ENCODE results near the gene UGT2B7. TPM values are rescaled to one million over a fixed set of nuclear protein-coding genes. Genes with fewer than 3 reads are reported as not detected.

The UGT2B7 gene
- total and polyA plus RNA-seq, 2 of the 13 experiments (the other 11 are each of a cell fraction or from before 2014, with no cell fraction given): 26.8 to 41.8 TPM

DNA sequence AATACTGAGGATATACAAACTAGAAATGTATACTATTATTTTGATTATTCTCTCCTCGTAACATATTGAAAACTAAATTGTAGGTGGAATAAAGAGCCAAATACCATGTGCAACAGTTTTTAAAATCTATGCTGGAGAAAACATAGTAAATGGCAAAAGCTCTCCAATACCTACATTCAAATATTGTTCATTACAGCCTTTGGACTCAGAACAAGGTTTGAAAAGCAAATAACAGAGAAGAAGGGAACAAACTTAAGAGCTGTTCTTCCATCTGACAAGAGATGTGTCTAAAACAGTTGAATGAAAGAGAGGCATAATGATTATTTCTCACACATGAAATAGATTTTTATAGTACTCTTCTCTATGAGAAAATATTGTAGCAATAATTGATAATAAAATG is 25.0 kb upstream of the UGT2B7 start (continued):
- TF ChIP-seq ZBTB25 (CRISPR knock-in tag; IDR thresholded peaks at IDR 0.05): no peak
- TF ChIP-seq POLR2AphosphoS5 (IDR thresholded peaks at IDR 0.05; ENCODE audit: low read depth, low read length): no peak
- TF ChIP-seq POLR2AphosphoS2 (IDR thresholded peaks at IDR 0.05; ENCODE audit: low read depth, low read length): no peak
- TF ChIP-seq ZHX1 (CRISPR knock-in tag; IDR thresholded peaks at IDR 0.05; ENCODE audit: low read depth): no peak
- no peak for TF ChIP-seq HOXA3 (CRISPR knock-in tag; IDR thresholded peaks at IDR 0.05)

DNA sequence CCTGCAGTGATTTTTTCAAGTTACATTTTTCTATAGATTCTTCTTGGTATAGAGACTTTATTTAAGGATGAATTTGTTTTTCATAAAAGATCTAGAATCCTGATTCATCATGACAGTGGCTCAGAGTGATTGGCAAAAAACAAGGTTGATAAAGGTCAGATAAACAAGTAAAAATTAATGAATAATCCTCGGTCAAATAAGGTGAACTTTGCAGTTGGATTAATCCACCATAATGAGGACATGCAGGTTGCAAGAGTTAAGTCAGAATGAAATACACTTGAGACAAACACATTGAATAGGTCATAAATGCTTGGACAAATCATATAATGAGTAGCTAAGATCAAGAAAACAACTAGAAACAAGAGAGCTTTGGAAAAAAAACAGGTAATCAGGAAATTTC is 22.9 kb upstream of the UGT2B7 start:
- ChIA-PET CTCF (ENCODE audit: low intra/inter-chr PET ratio, low total read pairs) (no interaction called here), POLR2A (no interaction called here)
- intact Hi-C loops (cut with micrococcal nuclease; ENCODE audit: unreplicated experiment) (no loop called here), in situ Hi-C loops (cut with HindIII; ENCODE audit: extremely low pct_ligation_motif_present, low pct_unique_long_range_greater_than_20kb) (loop anchor here (25.0 kb wide), 1 partner anchor 586 kb away; no protein-coding TSS in a partner anchor)
- Histone ChIP-seq H3K79me2 (ENCODE audit: insufficient read depth, low read length) (peaks cover 26% of the 10 kb centered on the region), H3K4me1 (ENCODE audit: insufficient read depth, low read length) (peaks cover 9% of the 10 kb centered on the region), H3K9me3 (ENCODE audit: low read length) (peaks cover 7% of the 10 kb centered on the region), H3K27me3 (ENCODE audit: control insufficient read depth in 1 of 2, insufficient read depth in 2 of 2, low read length in 2 of 2) (no peaks in the 10 kb centered on the region), H4K20me1 (ENCODE audit: insufficient read depth, low read length) (no peaks in the 10 kb centered on the region), H3K27ac (ENCODE audit: extremely low read length, insufficient read depth, low read length) (no peak overlapping the region), H3K4me3 (replicated peaks in 1 of 3; ENCODE audit: insufficient read depth in 1 of 3, low read depth in 2 of 3, low read length in 3 of 3) (no peak overlapping the region), H3K4me2 (ENCODE audit: low read depth, low read length) (no peak overlapping the region), H3K9ac (ENCODE audit: insufficient read depth, low read depth, low read length) (no peak overlapping the region), H3K36me3 (replicated peaks in 1 of 2; ENCODE audit: control insufficient read depth in 1 of 2, insufficient read depth in 2 of 2, low read length in 2 of 2) (no peaks in the 10 kb centered on the region), H2AFZ (ENCODE audit: low read length) (no peak overlapping the region)
- BruUV-seq (replicated peaks): no TSS peak
- DNase-seq (ENCODE audit: low spot score) (no peak), ATAC-seq (no peak), FAIRE-seq (no peak)
- WGBS (ENCODE audit: low lambda C conversion rate): 93% methylated on average over 1 of the region's 1 CpG
- TF ChIP-seq ZFP41 (CRISPR knock-in tag; IDR thresholded peaks at IDR 0.05; ENCODE audit: borderline replicate concordance) (no peak), ZNF407 (CRISPR knock-in tag; IDR thresholded peaks at IDR 0.05; ENCODE audit: not compliant biosample characterization) (no peak), ZNF772 (CRISPR knock-in tag; IDR thresholded peaks at IDR 0.05) (no peak), ZNF329 (CRISPR knock-in tag; IDR thresholded peaks at IDR 0.05; ENCODE audit: low read depth) (no peak)
- TF ChIP-seq, protein P1, sequence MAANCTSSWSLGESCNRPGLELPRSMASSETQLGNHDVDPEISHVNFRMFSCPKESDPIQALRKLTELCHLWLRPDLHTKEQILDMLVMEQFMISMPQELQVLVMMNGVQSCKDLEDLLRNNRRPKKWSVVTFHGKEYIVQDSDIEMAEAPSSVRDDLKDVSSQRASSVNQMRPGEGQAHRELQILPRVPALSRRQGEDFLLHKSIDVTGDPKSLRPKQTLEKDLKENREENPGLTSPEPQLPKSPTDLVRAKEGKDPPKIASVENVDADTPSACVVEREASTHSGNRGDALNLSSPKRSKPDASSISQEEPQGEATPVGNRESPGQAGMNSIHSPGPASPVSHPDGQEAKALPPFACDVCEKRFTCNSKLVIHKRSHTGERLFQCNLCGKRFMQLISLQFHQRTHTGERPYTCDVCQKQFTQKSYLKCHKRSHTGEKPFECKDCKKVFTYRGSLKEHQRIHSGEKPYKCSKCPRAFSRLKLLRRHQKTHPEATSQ (CRISPR knock-in tag; IDR thresholded peaks at IDR 0.05; ENCODE audit: borderline replicate concordance): no peak
